SU-DHL-6 (cell line): Measurements from ENCODE around the gene ADRB1.

Experiments
- H2AFZ ChIP-seq: fragments of 200-600 bp; sonication (generic); 2 replicates; pipeline ENCODE4 v1.6.1; 2014; ENCODE audit warnings: low read depth, mild to moderate bottlenecking, moderate library complexity, mixed read lengths, antibody characterized with exemption, low read length; ENCODE audit not compliant: severe bottlenecking
- H3F3A ChIP-seq: fragments of 200-600 bp; shearing (Covaris generic); 2 replicates; pipeline ENCODE4 v1.6.0; 2016; ENCODE audit warnings: antibody characterized with exemption, mild to moderate bottlenecking; ENCODE audit not compliant: insufficient read depth
- H3K27ac ChIP-seq: fragments of 200-600 bp; sonication (generic); 2 replicates; pipeline ENCODE4 v1.5.1; 2016; ENCODE audit warnings: low read depth, mild to moderate bottlenecking, low read length, moderate library complexity, mixed read lengths
- H3K27me3 ChIP-seq: fragments of 200-600 bp; sonication (generic), shearing (Covaris generic); 2 replicates; pipeline ENCODE4 v1.6.0; 2014; ENCODE audit warnings: mild to moderate bottlenecking, low read length
- H3K36me3 ChIP-seq: fragments of 200-600 bp; sonication (generic); 2 replicates; pipeline ENCODE4 v1.6.1; 2014; ENCODE audit warnings: mild to moderate bottlenecking, low read length, mixed read lengths
- H3K4me2 ChIP-seq: fragments of 300-600, 200-600 bp; shearing (Covaris generic), sonication (generic); 2 replicates; pipeline ENCODE4 v1.6.0; 2014; ENCODE audit warnings: low read length, low read depth, mild to moderate bottlenecking; ENCODE audit not compliant: poor library complexity, severe bottlenecking
- H3K4me3 ChIP-seq: fragments of 200-600 bp; sonication (generic); 2 replicates; pipeline ENCODE4 v1.5.1; 2014; ENCODE audit warnings: antibody characterized with exemption, low read length, mild to moderate bottlenecking, mixed read lengths; ENCODE audit not compliant: insufficient read depth, poor library complexity, severe bottlenecking
- H3K79me2 ChIP-seq: fragments of 200-600 bp; sonication (generic); 2 replicates; pipeline ENCODE4 v1.6.1; 2014; ENCODE audit warnings: mild to moderate bottlenecking, low read length, moderate library complexity; ENCODE audit not compliant: insufficient read depth
- H3K9ac ChIP-seq: fragments of 200-600 bp; sonication (generic); 2 replicates; pipeline ENCODE4 v1.7.0; 2014; ENCODE audit warnings: mild to moderate bottlenecking, low read length
- H3K9me2 ChIP-seq: fragments of 200-600 bp; sonication (generic); replicated peaks from 2 replicates; pipeline ENCODE4 v1.6.1; 2014; ENCODE audit warnings: low read length; ENCODE audit not compliant: insufficient read depth
- H3K9me3 ChIP-seq: fragments of 200-600 bp; sonication (generic); 2 replicates; pipeline ENCODE4 v1.6.1; 2014; ENCODE audit warnings: low read length, mixed read lengths; ENCODE audit not compliant: insufficient read depth
- H4K20me1 ChIP-seq: fragments of 200-600 bp; sonication (generic); 2 replicates; pipeline ENCODE4 v1.6.1; 2014; ENCODE audit warnings: low read depth, mild to moderate bottlenecking, antibody characterized with exemption, low read length, moderate library complexity, mixed read lengths
- EZH2phosphoT487 ChIP-seq: fragments of 200-600 bp; sonication (generic), shearing (Covaris generic); conservative IDR thresholded peaks from 2 replicates; pipeline ENCODE4 v1.6.1; 2018; ENCODE audit warnings: mild to moderate bottlenecking, antibody characterized with exemption, low read length, moderate library complexity, mixed read lengths
- TF ChIP-seq, protein P1 (sequence below): fragments of 200-600 bp; sonication (generic); IDR thresholded peaks from one replicate; pipeline ENCODE4 v1.5.1; 2017; ENCODE audit warnings: antibody characterized with exemption, mild to moderate bottlenecking, low read length, moderate library complexity; ENCODE audit not compliant: insufficient read depth, poor library complexity, severe bottlenecking

ADRB1 gene

DNA sequence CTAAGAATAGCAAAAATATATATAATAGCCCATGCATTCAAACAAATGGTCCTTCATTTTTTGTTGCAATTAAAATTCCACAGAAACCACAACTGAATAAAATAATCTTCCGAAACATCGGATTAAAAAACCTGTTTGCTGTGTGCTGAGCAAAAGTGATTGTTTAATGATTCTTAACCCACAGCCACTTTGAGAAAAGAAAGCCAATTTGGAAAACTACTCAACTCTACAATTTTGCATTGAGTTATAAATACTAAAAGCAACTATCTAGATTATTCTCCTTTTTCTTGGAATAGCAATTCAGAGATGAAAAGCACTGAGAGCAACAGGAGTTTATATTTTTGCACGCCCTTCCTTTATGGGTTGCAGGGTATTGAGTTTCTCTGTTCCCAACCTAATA, 8.0 kb downstream of the ADRB1 start:
- Histone ChIP-seq H3K27ac (no peak overlapping the region), H3K9ac (no peak overlapping the region), H3K9me3 (no peaks in the 10 kb centered on the region), H2AFZ (no peak overlapping the region), H3K4me3 (no peak overlapping the region), H3K79me2 (no peaks in the 10 kb centered on the region), H3K4me2 (no peak overlapping the region), H3F3A (no peaks in the 10 kb centered on the region), H3K9me2 (no peaks in the 10 kb centered on the region), H3K27me3 (no peaks in the 10 kb centered on the region), H3K36me3 (no peaks in the 10 kb centered on the region), H4K20me1 (no peaks in the 10 kb centered on the region)
- TF ChIP-seq, protein P1, sequence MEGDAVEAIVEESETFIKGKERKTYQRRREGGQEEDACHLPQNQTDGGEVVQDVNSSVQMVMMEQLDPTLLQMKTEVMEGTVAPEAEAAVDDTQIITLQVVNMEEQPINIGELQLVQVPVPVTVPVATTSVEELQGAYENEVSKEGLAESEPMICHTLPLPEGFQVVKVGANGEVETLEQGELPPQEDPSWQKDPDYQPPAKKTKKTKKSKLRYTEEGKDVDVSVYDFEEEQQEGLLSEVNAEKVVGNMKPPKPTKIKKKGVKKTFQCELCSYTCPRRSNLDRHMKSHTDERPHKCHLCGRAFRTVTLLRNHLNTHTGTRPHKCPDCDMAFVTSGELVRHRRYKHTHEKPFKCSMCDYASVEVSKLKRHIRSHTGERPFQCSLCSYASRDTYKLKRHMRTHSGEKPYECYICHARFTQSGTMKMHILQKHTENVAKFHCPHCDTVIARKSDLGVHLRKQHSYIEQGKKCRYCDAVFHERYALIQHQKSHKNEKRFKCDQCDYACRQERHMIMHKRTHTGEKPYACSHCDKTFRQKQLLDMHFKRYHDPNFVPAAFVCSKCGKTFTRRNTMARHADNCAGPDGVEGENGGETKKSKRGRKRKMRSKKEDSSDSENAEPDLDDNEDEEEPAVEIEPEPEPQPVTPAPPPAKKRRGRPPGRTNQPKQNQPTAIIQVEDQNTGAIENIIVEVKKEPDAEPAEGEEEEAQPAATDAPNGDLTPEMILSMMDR = no peak
- TF ChIP-seq EZH2phosphoT487 = no peak

DNA sequence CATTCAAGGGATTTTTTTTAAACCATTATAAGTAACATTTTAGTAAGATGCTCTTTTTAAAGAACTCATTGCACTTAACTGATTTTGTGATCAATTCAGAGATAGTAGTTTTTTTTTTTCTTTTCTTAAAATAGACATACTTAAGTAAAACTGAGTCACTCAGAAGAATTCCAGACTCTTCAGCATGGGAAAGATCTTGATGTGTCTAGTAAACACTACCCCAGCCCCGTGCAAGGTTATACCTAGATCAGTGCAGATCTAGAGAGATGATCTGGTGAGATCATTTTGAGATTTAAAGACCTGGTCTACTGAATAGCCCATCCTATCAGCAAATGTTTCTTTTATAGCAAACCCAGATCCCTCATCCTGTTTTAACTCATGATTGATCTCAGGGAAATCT, 8.6 kb downstream of the ADRB1 start:
- no peak overlapping the region for H2AFZ ChIP-seq

DNA sequence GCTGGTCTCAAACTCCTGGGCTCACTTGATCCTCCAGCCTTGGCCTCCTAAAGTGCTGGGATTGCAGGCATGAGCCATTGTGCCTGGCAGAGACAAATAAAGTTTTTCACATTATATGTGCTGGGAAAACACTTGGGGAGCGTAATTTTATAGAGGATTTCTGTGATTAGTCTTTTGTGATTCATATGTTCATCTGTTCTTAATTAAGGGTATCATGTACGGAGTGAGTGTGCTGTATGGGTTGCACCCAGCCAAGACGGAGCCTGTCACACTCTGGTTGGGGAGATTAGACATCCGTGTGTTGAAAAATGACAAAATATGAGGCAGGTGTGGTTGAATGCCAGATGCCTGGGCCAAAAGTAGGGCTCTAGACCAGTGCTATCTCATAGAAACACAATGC, 10.3 kb downstream of the ADRB1 start:
- Histone ChIP-seq H3K9ac (no peak overlapping the region), H3K27ac (no peak overlapping the region)
- TF ChIP-seq, protein P1 = no peak
- TF ChIP-seq EZH2phosphoT487 = no peak

More for the DNA sequence above, 8.6 kb downstream of the ADRB1 start:
- no peak overlapping the region for H3K4me3 ChIP-seq
- H3K9me3 ChIP-seq = no peaks in the 10 kb centered on the region
- H4K20me1 ChIP-seq = no peaks in the 10 kb centered on the region
- H3K27ac ChIP-seq = no peak overlapping the region
- TF ChIP-seq EZH2phosphoT487 = no peak
- TF ChIP-seq, protein P1 = no peak
- no peaks in the 10 kb centered on the region for H3F3A ChIP-seq
- no peak overlapping the region for H3K4me2 ChIP-seq
- no peaks in the 10 kb centered on the region for H3K79me2 ChIP-seq
- H3K27me3 ChIP-seq = no peaks in the 10 kb centered on the region
- no peaks in the 10 kb centered on the region for H3K36me3 ChIP-seq
- H3K9me2 ChIP-seq = no peaks in the 10 kb centered on the region
- no peak overlapping the region for H3K9ac ChIP-seq

More for the DNA sequence above, 10.3 kb downstream of the ADRB1 start:
- H3K9me2 ChIP-seq = no peaks in the 10 kb centered on the region
- no peaks in the 10 kb centered on the region for H3K79me2 ChIP-seq
- H2AFZ ChIP-seq = no peak overlapping the region
- no peaks in the 10 kb centered on the region for H4K20me1 ChIP-seq
- H3K4me3 ChIP-seq = no peak overlapping the region
- no peaks in the 10 kb centered on the region for H3K27me3 ChIP-seq
- no peak overlapping the region for H3K4me2 ChIP-seq
- no peaks in the 10 kb centered on the region for H3K36me3 ChIP-seq
- H3F3A ChIP-seq = no peaks in the 10 kb centered on the region
- H3K9me3 ChIP-seq = no peaks in the 10 kb centered on the region
